MM.1S (cell line): Measurements from ENCODE around the gene FAF1.
"Not testable (repeated sequence)": the region's sequence is repeated elsewhere in the genome, so short reads cannot be mapped to it uniquely, and the experiment has no call there.

Experiments
- DNase-seq: peaks from one replicate; pipeline ENCODE4 v3.0.0-alpha.2; 2015
- H2AFZ ChIP-seq: fragments of 300-600 bp; sonication (generic); 2 replicates; pipeline ENCODE4 v1.6.0; 2016; ENCODE audit warnings: antibody characterized with exemption, low read length
- H3F3A ChIP-seq: fragments of 300-600 bp; sonication (generic); 2 replicates; pipeline ENCODE4 v1.6.1; 2016; ENCODE audit warnings: mild to moderate bottlenecking, antibody characterized with exemption, low read length, moderate library complexity, mixed read lengths; ENCODE audit not compliant: insufficient read depth
- H3K27ac ChIP-seq: fragments of 300-600 bp; sonication (generic); 2 replicates; pipeline ENCODE4 v1.5.1; 2016; ENCODE audit warnings: mild to moderate bottlenecking, low read length
- H3K27me3 ChIP-seq: fragments of 300-600 bp; sonication (generic); replicated peaks from 2 replicates; pipeline ENCODE4 v1.6.0; 2016; ENCODE audit warnings: low read length; ENCODE audit not compliant: insufficient read depth
- H3K36me3 ChIP-seq: fragments of 300-600 bp; sonication (generic); replicated peaks from 2 replicates; pipeline ENCODE4 v1.6.1; 2016; ENCODE audit warnings: mild to moderate bottlenecking, low read length, mixed read lengths; ENCODE audit not compliant: insufficient read depth
- H3K4me1 ChIP-seq: fragments of 300-600 bp; sonication (generic); 2 replicates; pipeline ENCODE4 v1.6.1; 2016; ENCODE audit warnings: low read length, mixed read lengths
- H3K4me2 ChIP-seq: fragments of 300-600 bp; sonication (generic); 2 replicates; pipeline ENCODE4 v1.6.0; 2016; ENCODE audit warnings: low read depth, low read length
- H3K4me3 ChIP-seq: fragments of 300-600 bp; sonication (generic); 2 replicates; pipeline ENCODE4 v1.5.1; 2016; ENCODE audit warnings: low read length, mixed read lengths
- H3K79me2 ChIP-seq: fragments of 300-600 bp; sonication (generic); 2 replicates; pipeline ENCODE4 v1.6.1; 2016; ENCODE audit warnings: mixed run types, low read length, mixed read lengths
- H3K9ac ChIP-seq: fragments of 300-600 bp; sonication (generic); 2 replicates; pipeline ENCODE4 v1.6.1; 2016; ENCODE audit warnings: low read length, mixed read lengths
- H3K9me2 ChIP-seq: fragments of 300-600 bp; sonication (generic); replicated peaks from 2 replicates; pipeline ENCODE4 v1.6.1; 2016; ENCODE audit warnings: mild to moderate bottlenecking, low read length, mixed read lengths; ENCODE audit not compliant: insufficient read depth
- H3K9me3 ChIP-seq: fragments of 300-600 bp; sonication (generic); replicated peaks from 2 replicates; pipeline ENCODE4 v1.6.1; 2016; ENCODE audit warnings: mild to moderate bottlenecking, low read length, mixed read lengths; ENCODE audit not compliant: insufficient read depth
- H4K20me1 ChIP-seq: fragments of 300-600 bp; sonication (generic); 2 replicates; pipeline ENCODE4 v1.6.1; 2016; ENCODE audit warnings: mild to moderate bottlenecking, low read length, moderate library complexity, mixed read lengths; ENCODE audit not compliant: insufficient read depth
- CTCF ChIP-seq: fragments of 300-600 bp; sonication (generic); IDR thresholded peaks from 2 replicates; pipeline ENCODE4 v1.5.1; 2016; ENCODE audit warnings: antibody characterized with exemption, low read length, mixed read lengths
- EZH2 ChIP-seq: fragments of 300-600 bp; sonication (generic); optimal IDR thresholded peaks from 2 replicates; pipeline ENCODE3; 2017; ENCODE audit warnings: low read depth, mild to moderate bottlenecking, antibody characterized with exemption, low read length, mixed read lengths
- EZH2phosphoT487 ChIP-seq: fragments of 300-600 bp; sonication (generic); IDR thresholded peaks from 2 replicates; pipeline ENCODE4 v1.6.1; 2018; ENCODE audit warnings: antibody characterized with exemption, low read length

The FAF1 gene

GRCh38 chr1:50829014-50829958 lies 130.8 kb downstream of the FAF1 start:
- TF ChIP-seq EZH2phosphoT487 (no peak), EZH2 (no peak), CTCF (no peak)
- Histone ChIP-seq H3K4me1 (no peaks in the 10 kb centered on the region), H2AFZ (no peak overlapping the region), H3K9ac (no peak overlapping the region), H3K4me3 (no peak overlapping the region), H3K27me3 (no peaks in the 10 kb centered on the region), H3K4me2 (no peak overlapping the region), H3K27ac (no peak overlapping the region), H3K36me3 (no peaks in the 10 kb centered on the region), H3K9me2 (no peaks in the 10 kb centered on the region), H4K20me1 (no peaks in the 10 kb centered on the region), H3K79me2 (no peaks in the 10 kb centered on the region), H3F3A (no peaks in the 10 kb centered on the region), H3K9me3 (no peaks in the 10 kb centered on the region)
- no peak for DNase-seq

GRCh38 chr1:50827546-50827945 lies 132.5 kb downstream of the FAF1 start:
- Histone ChIP-seq H3K9me3 (no peaks in the 10 kb centered on the region), H3K4me3 (no peak overlapping the region), H3K9me2 (no peaks in the 10 kb centered on the region), H3K79me2 (no peaks in the 10 kb centered on the region), H3K4me1 (no peaks in the 10 kb centered on the region), H3K27ac (no peak overlapping the region), H3F3A (no peaks in the 10 kb centered on the region), H4K20me1 (no peaks in the 10 kb centered on the region), H2AFZ (no peak overlapping the region), H3K9ac (no peak overlapping the region), H3K4me2 (no peak overlapping the region), H3K27me3 (no peaks in the 10 kb centered on the region), H3K36me3 (no peaks in the 10 kb centered on the region)
- DNase-seq: no peak
- TF ChIP-seq EZH2phosphoT487 (no peak), CTCF (no peak), EZH2 (no peak)

- not testable (repeated sequence) for H3K79me2 ChIP-seq, H3K4me3 ChIP-seq
These were observed 133.3 kb downstream of the FAF1 start for GRCh38 chr1:50826792-50827191.

More at GRCh38 chr1:50826792-50827191, 133.3 kb downstream of the FAF1 start:
- not testable (repeated sequence) for H3K4me1 ChIP-seq, H3K27me3 ChIP-seq, H3K9ac ChIP-seq, H3K27ac ChIP-seq, H3F3A ChIP-seq, DNase-seq, H3K36me3 ChIP-seq, H3K9me2 ChIP-seq, H2AFZ ChIP-seq, H3K4me2 ChIP-seq, H4K20me1 ChIP-seq, H3K9me3 ChIP-seq
